GM10266 (cell line): ENCODE data around the gene APBB3.
A peak's percentile ranks its signal among the peaks of the same experiment; 100 is the strongest.

Experiments used
- DNase-seq: peaks from one replicate; pipeline ENCODE4 v3.0.0; 2012; ENCODE audit errors: extremely low spot score
- CTCF ChIP-seq: IDR thresholded peaks from 2 replicates; pipeline ENCODE4 v1.5.1; 2012; ENCODE audit warnings: mild to moderate bottlenecking, low read depth; ENCODE audit not compliant: control insufficient read depth, insufficient read depth; ENCODE audit errors: missing control alignments

APBB3 gene

GRCh38 chr5:140571105-140571504 is 6.7 kb upstream of the APBB3 start:
- DNase-seq = no peak
- TF ChIP-seq CTCF = no peak

- no peak for TF ChIP-seq CTCF
- DNase-seq = no peak
Measured at GRCh38 chr5:140570488-140570887, 6.1 kb upstream of the APBB3 start.

GRCh38 chr5:140570058-140570457 is 5.7 kb upstream of the APBB3 start:
- no peak for TF ChIP-seq CTCF
- no peak for DNase-seq

- TF ChIP-seq CTCF = no peak
- peak; percentile 54 for DNase-seq
Measured at GRCh38 chr5:140569197-140569596, 4.8 kb upstream of the APBB3 start.

GRCh38 chr5:140568443-140569063 is 4.2 kb upstream of the APBB3 start:
- TF ChIP-seq CTCF = no peak
- DNase-seq = no peak

GRCh38 chr5:140567871-140568270 is 3.5 kb upstream of the APBB3 start:
- no peak for DNase-seq
- no peak for TF ChIP-seq CTCF

GRCh38 chr5:140567136-140567818 is 2.9 kb upstream of the APBB3 start:
- no peak for DNase-seq
- no peak for TF ChIP-seq CTCF
